ENCODE results near the gene SPG21.

DNA sequence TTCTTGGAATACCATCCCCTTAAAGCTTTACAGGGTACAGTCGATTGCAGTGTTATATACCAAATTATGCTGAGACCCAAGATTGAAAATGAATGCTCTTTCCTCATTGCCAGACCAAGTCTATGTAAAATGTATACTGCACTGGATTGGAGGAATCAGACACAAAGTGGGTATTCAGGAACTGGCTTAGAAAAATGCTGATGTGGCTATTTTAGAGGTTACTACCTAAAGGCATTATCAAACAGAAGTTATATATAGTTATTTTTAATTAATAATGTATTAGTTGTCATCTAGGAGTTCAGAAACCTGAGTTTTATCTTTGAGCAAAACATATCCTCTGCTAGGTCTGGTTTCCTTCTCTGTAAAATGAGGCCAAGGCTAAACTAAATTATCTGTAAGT, 3.6 kb upstream of the SPG21 start:
- no peak for TF ChIP-seq POLR2AphosphoS5 (IDR thresholded peaks at IDR 0.05)
- TF ChIP-seq, protein P1, sequence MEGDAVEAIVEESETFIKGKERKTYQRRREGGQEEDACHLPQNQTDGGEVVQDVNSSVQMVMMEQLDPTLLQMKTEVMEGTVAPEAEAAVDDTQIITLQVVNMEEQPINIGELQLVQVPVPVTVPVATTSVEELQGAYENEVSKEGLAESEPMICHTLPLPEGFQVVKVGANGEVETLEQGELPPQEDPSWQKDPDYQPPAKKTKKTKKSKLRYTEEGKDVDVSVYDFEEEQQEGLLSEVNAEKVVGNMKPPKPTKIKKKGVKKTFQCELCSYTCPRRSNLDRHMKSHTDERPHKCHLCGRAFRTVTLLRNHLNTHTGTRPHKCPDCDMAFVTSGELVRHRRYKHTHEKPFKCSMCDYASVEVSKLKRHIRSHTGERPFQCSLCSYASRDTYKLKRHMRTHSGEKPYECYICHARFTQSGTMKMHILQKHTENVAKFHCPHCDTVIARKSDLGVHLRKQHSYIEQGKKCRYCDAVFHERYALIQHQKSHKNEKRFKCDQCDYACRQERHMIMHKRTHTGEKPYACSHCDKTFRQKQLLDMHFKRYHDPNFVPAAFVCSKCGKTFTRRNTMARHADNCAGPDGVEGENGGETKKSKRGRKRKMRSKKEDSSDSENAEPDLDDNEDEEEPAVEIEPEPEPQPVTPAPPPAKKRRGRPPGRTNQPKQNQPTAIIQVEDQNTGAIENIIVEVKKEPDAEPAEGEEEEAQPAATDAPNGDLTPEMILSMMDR (IDR thresholded peaks at IDR 0.05): no peak
- no peak for TF ChIP-seq POLR2A (IDR thresholded peaks at IDR 0.05; ENCODE audit: low read depth)
- no peak for TF ChIP-seq EP300 (IDR thresholded peaks at IDR 0.05)
